Measurements from ENCODE around the gene ZFYVE9. TPM values are rescaled to one million over a fixed set of nuclear protein-coding genes. Genes with fewer than 3 reads are reported as not detected.

ZFYVE9 gene
- total and polyA plus RNA-seq, 2 of the 13 experiments (the other 11 are each of a cell fraction or from before 2014, with no cell fraction given) = 9.2 to 19.8 TPM

- peak; percentile 75 for TF ChIP-seq HOXA9 (CRISPR knock-in tag; IDR thresholded peaks at IDR 0.05; ENCODE audit: borderline replicate concordance)
- TF ChIP-seq ZNF451 (CRISPR knock-in tag; IDR thresholded peaks at IDR 0.05) = no peak
- no peak for TF ChIP-seq CBX2 (IDR thresholded peaks at IDR 0.05; ENCODE audit: low read depth, low read length)
- no peak for TF ChIP-seq CBX2 (CRISPR knock-in tag; IDR thresholded peaks at IDR 0.05; ENCODE audit: low read depth)
- no peak for TF ChIP-seq MEF2D (CRISPR knock-in tag; IDR thresholded peaks at IDR 0.05)
- no peak for TF ChIP-seq ZNF549 (CRISPR knock-in tag; IDR thresholded peaks at IDR 0.05)
- TF ChIP-seq EED (CRISPR knock-in tag; IDR thresholded peaks at IDR 0.05) = no peak
- TF ChIP-seq ZNF354B (CRISPR knock-in tag; IDR thresholded peaks at IDR 0.05) = no peak
- no peak for TF ChIP-seq KLF16 (CRISPR knock-in tag; IDR thresholded peaks at IDR 0.05)
- TF ChIP-seq LCORL (IDR thresholded peaks at IDR 0.05) = no peak
- TF ChIP-seq LCORL (CRISPR knock-in tag; IDR thresholded peaks at IDR 0.05) = peak; percentile 40; the same call in 1 of the 2 replicates
- TF ChIP-seq ZNF784 (CRISPR knock-in tag; IDR thresholded peaks at IDR 0.05; ENCODE audit: borderline replicate concordance) = no peak
- TF ChIP-seq ZFP1 (CRISPR knock-in tag; IDR thresholded peaks at IDR 0.05) = no peak
- no peak for TF ChIP-seq CENPX (CRISPR knock-in tag; IDR thresholded peaks at IDR 0.05)
- no peak for TF ChIP-seq ZFP62 (CRISPR knock-in tag; IDR thresholded peaks at IDR 0.05)
- no peak for TF ChIP-seq ZNF10 (CRISPR knock-in tag; IDR thresholded peaks at IDR 0.05; ENCODE audit: borderline replicate concordance, low read depth)
- TF ChIP-seq ZNF563 (CRISPR knock-in tag; IDR thresholded peaks at IDR 0.05) = peak; percentile 40
- no peak for TF ChIP-seq ZNF878 (CRISPR knock-in tag; IDR thresholded peaks at IDR 0.05)
- TF ChIP-seq IRF2 (CRISPR knock-in tag; IDR thresholded peaks at IDR 0.05) = no peak
- TF ChIP-seq YEATS2 (CRISPR knock-in tag; IDR thresholded peaks at IDR 0.05; ENCODE audit: borderline replicate concordance) = no peak; the same call in 1 of the 2 replicates
- TF ChIP-seq, protein P1, sequence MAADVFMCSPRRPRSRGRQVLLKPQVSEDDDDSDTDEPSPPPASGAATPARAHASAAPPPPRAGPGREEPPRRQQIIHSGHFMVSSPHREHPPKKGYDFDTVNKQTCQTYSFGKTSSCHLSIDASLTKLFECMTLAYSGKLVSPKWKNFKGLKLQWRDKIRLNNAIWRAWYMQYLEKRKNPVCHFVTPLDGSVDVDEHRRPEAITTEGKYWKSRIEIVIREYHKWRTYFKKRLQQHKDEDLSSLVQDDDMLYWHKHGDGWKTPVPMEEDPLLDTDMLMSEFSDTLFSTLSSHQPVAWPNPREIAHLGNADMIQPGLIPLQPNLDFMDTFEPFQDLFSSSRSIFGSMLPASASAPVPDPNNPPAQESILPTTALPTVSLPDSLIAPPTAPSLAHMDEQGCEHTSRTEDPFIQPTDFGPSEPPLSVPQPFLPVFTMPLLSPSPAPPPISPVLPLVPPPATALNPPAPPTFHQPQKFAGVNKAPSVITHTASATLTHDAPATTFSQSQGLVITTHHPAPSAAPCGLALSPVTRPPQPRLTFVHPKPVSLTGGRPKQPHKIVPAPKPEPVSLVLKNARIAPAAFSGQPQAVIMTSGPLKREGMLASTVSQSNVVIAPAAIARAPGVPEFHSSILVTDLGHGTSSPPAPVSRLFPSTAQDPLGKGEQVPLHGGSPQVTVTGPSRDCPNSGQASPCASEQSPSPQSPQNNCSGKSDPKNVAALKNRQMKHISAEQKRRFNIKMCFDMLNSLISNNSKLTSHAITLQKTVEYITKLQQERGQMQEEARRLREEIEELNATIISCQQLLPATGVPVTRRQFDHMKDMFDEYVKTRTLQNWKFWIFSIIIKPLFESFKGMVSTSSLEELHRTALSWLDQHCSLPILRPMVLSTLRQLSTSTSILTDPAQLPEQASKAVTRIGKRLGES (CRISPR knock-in tag; IDR thresholded peaks at IDR 0.05; ENCODE audit: borderline replicate concordance) = no peak
- TF ChIP-seq ZFP90 (CRISPR knock-in tag; IDR thresholded peaks at IDR 0.05; ENCODE audit: borderline replicate concordance) = no peak
- no peak for TF ChIP-seq ZNF224 (CRISPR knock-in tag; IDR thresholded peaks at IDR 0.05)
- no peak for TF ChIP-seq KDM1A (CRISPR knock-in tag; IDR thresholded peaks at IDR 0.05)
- no peak; the same call in 1 of the 2 replicates for TF ChIP-seq ZNF331 (CRISPR knock-in tag; IDR thresholded peaks at IDR 0.05)
- TF ChIP-seq ZNF225 (CRISPR knock-in tag; IDR thresholded peaks at IDR 0.05) = peak; percentile 63; the same call in 1 of the 2 replicates
- no peak for TF ChIP-seq PRPF4 (IDR thresholded peaks at IDR 0.05; ENCODE audit: low read depth, low read length, poor library complexity, severe bottlenecking)
- TF ChIP-seq ATAD3A (CRISPR knock-in tag; IDR thresholded peaks at IDR 0.05) = no peak
- no peak for TF ChIP-seq HOXA7 (CRISPR knock-in tag; IDR thresholded peaks at IDR 0.05)
- TF ChIP-seq SATB2 (CRISPR knock-in tag; IDR thresholded peaks at IDR 0.05) = 0 out of 2 replicates have a peak, but pooled peaks have one; percentile 51
These were observed 613 bp downstream of the ZFYVE9 start (continued) for GRCh38 chr1:52142220-52143183.

Data from HepG2 (cell line).